Ovary (tissue), 3 donors: ENCODE data around the gene GMFB.

Experiments used
- CTCF ChIP-seq, 3 donors: fragments of 450-650 bp in 2 of 3; fragments of 200-600 bp in 1 of 3; IDR thresholded peaks; one replicate each; pipeline versions ENCODE4 v1.5.1 to v1.8.0; 2016 to 2022; ENCODE audit warnings: antibody characterized with exemption in 3 of 3, mild to moderate bottlenecking in 1 of 3
- EP300 ChIP-seq: sonication (generic); formaldehyde crosslinking; IDR thresholded peaks from one replicate; pipeline ENCODE4 v1.6.1; 2017; ENCODE audit warnings: antibody characterized with exemption
- POLR2A ChIP-seq: fragments of 450-650 bp; IDR thresholded peaks from one replicate; pipeline ENCODE4 v1.6.1; 2017; ENCODE audit warnings: antibody characterized with exemption, mild to moderate bottlenecking, moderate library complexity
- donor health status: DM: no; HTN: no; CAD: no.

- TF ChIP-seq POLR2A (no peak), CTCF (IDR thresholded peaks at IDR 0.05) (no peak), EP300 (no peak)
Measured at GRCh38 chr14:54538055-54538454, 49.3 kb upstream of the GMFB start.
